Stomach (tissue), 4 donors: ENCODE results near the gene TALDO1.

ENCODE experiments used
- CTCF ChIP-seq, 7 experiments: fragments of 450-650 bp in 4 of 7; fragments of 200-600 bp in 3 of 7; sonication (generic) in 3 of 7; IDR thresholded peaks; one replicate each; pipeline ENCODE4 v1.5.1; 2016 to 2019; ENCODE audit warnings: antibody characterized with exemption in 7 of 7, control low read depth in 2 of 7, mild to moderate bottlenecking in 1 of 7
- POLR2AphosphoS5 ChIP-seq, 3 donors: sonication (generic); formaldehyde crosslinking; IDR thresholded peaks; one replicate each; pipeline ENCODE4 v1.6.1; 2016; ENCODE audit warnings: antibody characterized with exemption in 3 of 3

GRCh38 chr11:803770-804598 is 56.7 kb downstream of the TALDO1 start:
- no peak for TF ChIP-seq CTCF (IDR thresholded peaks at IDR 0.05)
- TF ChIP-seq POLR2AphosphoS5 (IDR thresholded peaks at IDR 0.05) = no peak
